Tibial nerve (tissue), 4 donors: ENCODE data around the gene ZC3H8.

ENCODE experiments used
- EP300 ChIP-seq, 2 donors: sonication (generic); formaldehyde crosslinking; IDR thresholded peaks; one replicate each; pipeline ENCODE4 v1.6.1; 2017; ENCODE audit warnings: antibody characterized with exemption in 2 of 2, mild to moderate bottlenecking in 1 of 2
- TF ChIP-seq, protein P1 (sequence below), 5 experiments: fragments of 200-600 bp in 3 of 5; fragments of 450-650 bp in 2 of 5; sonication (generic) in 3 of 5; IDR thresholded peaks; one replicate each; pipeline ENCODE4 v1.5.1; 2016 to 2019; ENCODE audit warnings: antibody characterized with exemption in 5 of 5, mild to moderate bottlenecking in 3 of 5, moderate library complexity in 2 of 5

GRCh38 chr2:112268547-112268946 lies 13.7 kb upstream of the ZC3H8 start:
- TF ChIP-seq, protein P1, sequence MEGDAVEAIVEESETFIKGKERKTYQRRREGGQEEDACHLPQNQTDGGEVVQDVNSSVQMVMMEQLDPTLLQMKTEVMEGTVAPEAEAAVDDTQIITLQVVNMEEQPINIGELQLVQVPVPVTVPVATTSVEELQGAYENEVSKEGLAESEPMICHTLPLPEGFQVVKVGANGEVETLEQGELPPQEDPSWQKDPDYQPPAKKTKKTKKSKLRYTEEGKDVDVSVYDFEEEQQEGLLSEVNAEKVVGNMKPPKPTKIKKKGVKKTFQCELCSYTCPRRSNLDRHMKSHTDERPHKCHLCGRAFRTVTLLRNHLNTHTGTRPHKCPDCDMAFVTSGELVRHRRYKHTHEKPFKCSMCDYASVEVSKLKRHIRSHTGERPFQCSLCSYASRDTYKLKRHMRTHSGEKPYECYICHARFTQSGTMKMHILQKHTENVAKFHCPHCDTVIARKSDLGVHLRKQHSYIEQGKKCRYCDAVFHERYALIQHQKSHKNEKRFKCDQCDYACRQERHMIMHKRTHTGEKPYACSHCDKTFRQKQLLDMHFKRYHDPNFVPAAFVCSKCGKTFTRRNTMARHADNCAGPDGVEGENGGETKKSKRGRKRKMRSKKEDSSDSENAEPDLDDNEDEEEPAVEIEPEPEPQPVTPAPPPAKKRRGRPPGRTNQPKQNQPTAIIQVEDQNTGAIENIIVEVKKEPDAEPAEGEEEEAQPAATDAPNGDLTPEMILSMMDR (IDR thresholded peaks at IDR 0.05) = no peak
- TF ChIP-seq EP300 (IDR thresholded peaks at IDR 0.05) = no peak
